ENCODE data around the gene DYRK1A. TPM values are rescaled to one million over a fixed set of nuclear protein-coding genes. Genes with fewer than 3 reads are reported as not detected.
A peak's percentile ranks its signal among the peaks of the same experiment; 100 is the strongest.

Gene DYRK1A
- total and polyA plus RNA-seq, 2 of the 13 experiments (the other 11 are each of a cell fraction or from before 2014, with no cell fraction given): 24.6 to 34.2 TPM

DNA sequence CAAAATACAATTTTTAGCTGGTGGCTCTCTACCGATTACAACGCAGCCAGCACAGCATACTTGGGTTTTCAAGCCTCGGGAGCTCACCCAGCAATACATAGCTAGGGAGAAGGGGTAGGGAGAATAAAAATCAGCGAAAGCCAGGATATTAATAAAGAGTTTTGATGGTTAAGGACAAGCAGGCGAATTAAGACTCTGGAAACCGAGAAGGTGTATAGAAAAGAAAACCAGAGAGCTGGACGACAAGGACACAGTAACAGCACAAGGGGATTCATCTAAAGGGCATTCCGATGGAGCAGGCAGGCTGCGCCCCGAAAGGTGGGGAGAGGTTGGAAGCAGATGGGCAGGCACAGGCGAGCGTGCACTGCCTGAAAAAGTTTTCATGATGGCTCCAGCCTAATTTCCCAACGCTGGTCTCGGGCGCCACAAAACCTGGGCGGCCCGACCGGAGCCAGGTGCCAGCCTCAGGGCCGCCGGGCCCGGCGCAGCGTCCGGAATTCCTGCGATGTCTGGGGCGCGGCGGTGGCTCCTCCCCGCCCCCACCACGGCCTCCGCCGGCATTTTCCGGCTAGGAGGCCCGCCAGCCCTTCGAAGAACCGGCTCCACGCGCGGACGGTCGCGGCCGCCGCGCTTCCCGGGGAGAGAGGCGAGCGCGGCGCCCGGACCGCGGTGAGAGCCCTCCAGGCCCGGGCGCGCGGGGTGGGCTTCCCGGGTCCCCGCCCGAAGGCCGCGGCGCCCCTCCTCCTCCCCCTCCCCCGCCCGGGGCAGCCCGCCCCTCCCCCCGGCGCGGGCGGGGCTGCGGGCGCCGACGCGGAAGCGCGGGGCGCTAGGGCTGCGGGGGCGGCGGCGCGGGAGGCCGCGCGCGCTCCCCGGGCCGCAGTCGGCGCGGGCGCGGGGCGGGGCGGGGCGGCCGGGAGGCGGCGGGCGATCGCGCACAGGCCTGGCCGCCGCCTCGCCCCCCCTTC, 774 bp upstream of the DYRK1A start (continued):
- TF ChIP-seq, protein P1, sequence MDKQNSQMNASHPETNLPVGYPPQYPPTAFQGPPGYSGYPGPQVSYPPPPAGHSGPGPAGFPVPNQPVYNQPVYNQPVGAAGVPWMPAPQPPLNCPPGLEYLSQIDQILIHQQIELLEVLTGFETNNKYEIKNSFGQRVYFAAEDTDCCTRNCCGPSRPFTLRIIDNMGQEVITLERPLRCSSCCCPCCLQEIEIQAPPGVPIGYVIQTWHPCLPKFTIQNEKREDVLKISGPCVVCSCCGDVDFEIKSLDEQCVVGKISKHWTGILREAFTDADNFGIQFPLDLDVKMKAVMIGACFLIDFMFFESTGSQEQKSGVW (CRISPR knock-in tag; IDR thresholded peaks at IDR 0.05; ENCODE audit: borderline replicate concordance): no peak
- peak; percentile 41; the same call in 1 of the 2 replicates for TF ChIP-seq CBX5 (CRISPR knock-in tag; IDR thresholded peaks at IDR 0.05; ENCODE audit: borderline replicate concordance)
- no peak for TF ChIP-seq SRSF9 (IDR thresholded peaks at IDR 0.05; ENCODE audit: borderline replicate concordance, insufficient read depth, low read depth, low read length, poor library complexity, severe bottlenecking)
- TF ChIP-seq MED13 (CRISPR knock-in tag; IDR thresholded peaks at IDR 0.05): no peak
- TF ChIP-seq, protein P2, sequence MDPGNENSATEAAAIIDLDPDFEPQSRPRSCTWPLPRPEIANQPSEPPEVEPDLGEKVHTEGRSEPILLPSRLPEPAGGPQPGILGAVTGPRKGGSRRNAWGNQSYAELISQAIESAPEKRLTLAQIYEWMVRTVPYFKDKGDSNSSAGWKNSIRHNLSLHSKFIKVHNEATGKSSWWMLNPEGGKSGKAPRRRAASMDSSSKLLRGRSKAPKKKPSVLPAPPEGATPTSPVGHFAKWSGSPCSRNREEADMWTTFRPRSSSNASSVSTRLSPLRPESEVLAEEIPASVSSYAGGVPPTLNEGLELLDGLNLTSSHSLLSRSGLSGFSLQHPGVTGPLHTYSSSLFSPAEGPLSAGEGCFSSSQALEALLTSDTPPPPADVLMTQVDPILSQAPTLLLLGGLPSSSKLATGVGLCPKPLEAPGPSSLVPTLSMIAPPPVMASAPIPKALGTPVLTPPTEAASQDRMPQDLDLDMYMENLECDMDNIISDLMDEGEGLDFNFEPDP (CRISPR knock-in tag; conservative IDR thresholded peaks at IDR 0.05): no peak
- TF ChIP-seq HNRNPLL (IDR thresholded peaks at IDR 0.05; ENCODE audit: low read depth, low read length, poor library complexity, severe bottlenecking): peak; percentile 73
- no peak for TF ChIP-seq ZBTB3 (CRISPR knock-in tag; IDR thresholded peaks at IDR 0.05; ENCODE audit: borderline replicate concordance, low read depth)
- TF ChIP-seq, protein P3, sequence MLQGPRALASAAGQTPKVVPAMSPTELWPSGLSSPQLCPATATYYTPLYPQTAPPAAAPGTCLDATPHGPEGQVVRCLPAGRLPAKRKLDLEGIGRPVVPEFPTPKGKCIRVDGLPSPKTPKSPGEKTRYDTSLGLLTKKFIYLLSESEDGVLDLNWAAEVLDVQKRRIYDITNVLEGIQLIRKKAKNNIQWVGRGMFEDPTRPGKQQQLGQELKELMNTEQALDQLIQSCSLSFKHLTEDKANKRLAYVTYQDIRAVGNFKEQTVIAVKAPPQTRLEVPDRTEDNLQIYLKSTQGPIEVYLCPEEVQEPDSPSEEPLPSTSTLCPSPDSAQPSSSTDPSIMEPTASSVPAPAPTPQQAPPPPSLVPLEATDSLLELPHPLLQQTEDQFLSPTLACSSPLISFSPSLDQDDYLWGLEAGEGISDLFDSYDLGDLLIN (CRISPR knock-in tag; IDR thresholded peaks at IDR 0.05; ENCODE audit: borderline replicate concordance): no peak
- no peak for TF ChIP-seq TOPORS (CRISPR knock-in tag; IDR thresholded peaks at IDR 0.05)
- TF ChIP-seq ZNF7 (CRISPR knock-in tag; IDR thresholded peaks at IDR 0.05): no peak
- TF ChIP-seq, protein P4, sequence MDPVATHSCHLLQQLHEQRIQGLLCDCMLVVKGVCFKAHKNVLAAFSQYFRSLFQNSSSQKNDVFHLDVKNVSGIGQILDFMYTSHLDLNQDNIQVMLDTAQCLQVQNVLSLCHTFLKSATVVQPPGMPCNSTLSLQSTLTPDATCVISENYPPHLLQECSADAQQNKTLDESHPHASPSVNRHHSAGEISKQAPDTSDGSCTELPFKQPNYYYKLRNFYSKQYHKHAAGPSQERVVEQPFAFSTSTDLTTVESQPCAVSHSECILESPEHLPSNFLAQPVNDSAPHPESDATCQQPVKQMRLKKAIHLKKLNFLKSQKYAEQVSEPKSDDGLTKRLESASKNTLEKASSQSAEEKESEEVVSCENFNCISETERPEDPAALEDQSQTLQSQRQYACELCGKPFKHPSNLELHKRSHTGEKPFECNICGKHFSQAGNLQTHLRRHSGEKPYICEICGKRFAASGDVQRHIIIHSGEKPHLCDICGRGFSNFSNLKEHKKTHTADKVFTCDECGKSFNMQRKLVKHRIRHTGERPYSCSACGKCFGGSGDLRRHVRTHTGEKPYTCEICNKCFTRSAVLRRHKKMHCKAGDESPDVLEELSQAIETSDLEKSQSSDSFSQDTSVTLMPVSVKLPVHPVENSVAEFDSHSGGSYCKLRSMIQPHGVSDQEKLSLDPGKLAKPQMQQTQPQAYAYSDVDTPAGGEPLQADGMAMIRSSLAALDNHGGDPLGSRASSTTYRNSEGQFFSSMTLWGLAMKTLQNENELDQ (CRISPR knock-in tag; IDR thresholded peaks at IDR 0.05; ENCODE audit: borderline replicate concordance): no peak
- TF ChIP-seq, protein P5, sequence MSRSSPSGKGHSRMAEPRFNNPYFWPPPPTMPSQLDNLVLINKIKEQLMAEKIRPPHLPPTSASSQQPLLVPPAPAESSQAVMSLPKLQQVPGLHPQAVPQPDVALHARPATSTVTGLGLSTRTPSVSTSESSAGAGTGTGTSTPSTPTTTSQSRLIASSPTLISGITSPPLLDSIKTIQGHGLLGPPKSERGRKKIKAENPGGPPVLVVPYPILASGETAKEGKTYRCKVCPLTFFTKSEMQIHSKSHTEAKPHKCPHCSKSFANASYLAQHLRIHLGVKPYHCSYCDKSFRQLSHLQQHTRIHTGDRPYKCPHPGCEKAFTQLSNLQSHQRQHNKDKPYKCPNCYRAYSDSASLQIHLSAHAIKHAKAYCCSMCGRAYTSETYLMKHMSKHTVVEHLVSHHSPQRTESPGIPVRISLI (CRISPR knock-in tag; IDR thresholded peaks at IDR 0.05; ENCODE audit: borderline replicate concordance): no peak
- TF ChIP-seq SOX13 (IDR thresholded peaks at IDR 0.05): no peak
- 0 out of 4 replicates have a peak, but pooled peaks of 1 of the 2 experiments have one; percentile 6 for TF ChIP-seq SOX13 (CRISPR knock-in tag; conservative IDR thresholded peaks at IDR 0.05 in 1 of 2, IDR thresholded peaks at IDR 0.05 in 1 of 2)
- no peak for TF ChIP-seq ZBTB42 (CRISPR knock-in tag; IDR thresholded peaks at IDR 0.05)
- TF ChIP-seq CHD4 (IDR thresholded peaks at IDR 0.05; ENCODE audit: borderline replicate concordance, low read length): no peak
- TF ChIP-seq, protein P6, sequence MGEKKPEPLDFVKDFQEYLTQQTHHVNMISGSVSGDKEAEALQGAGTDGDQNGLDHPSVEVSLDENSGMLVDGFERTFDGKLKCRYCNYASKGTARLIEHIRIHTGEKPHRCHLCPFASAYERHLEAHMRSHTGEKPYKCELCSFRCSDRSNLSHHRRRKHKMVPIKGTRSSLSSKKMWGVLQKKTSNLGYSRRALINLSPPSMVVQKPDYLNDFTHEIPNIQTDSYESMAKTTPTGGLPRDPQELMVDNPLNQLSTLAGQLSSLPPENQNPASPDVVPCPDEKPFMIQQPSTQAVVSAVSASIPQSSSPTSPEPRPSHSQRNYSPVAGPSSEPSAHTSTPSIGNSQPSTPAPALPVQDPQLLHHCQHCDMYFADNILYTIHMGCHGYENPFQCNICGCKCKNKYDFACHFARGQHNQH (CRISPR knock-in tag; IDR thresholded peaks at IDR 0.05): peak; percentile 11; the same call in 1 of the 2 replicates
- TF ChIP-seq NFKBIZ (CRISPR knock-in tag; IDR thresholded peaks at IDR 0.05): no peak
